Measurements from ENCODE around the gene TCF4.

The TCF4 gene

DNA sequence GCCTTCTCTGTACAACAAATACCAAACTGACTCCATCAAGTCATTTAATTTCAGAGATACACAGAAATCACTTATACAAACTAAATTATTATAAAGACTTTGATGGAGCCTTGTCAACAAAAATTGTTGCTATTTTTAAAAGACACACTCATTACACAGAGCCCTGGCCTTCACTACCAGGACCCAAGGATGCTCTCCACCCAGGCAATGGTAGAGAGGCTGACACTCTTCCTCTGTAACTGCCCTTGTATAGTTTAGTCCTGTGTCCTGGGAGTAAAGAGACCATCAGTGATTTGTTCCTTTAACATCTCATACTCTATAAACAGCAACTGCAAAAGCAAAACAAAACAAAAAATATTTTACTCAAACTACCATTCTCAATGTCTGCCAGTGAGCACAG lies 173.5 kb downstream of the TCF4 start:
- Histone ChIP-seq H3K4me3 (ENCODE audit: low read depth, low read length) (no peak overlapping the region), H3K27me3 (ENCODE audit: insufficient read depth, low read length) (no peaks in the 10 kb centered on the region), H3K27ac (ENCODE audit: low read depth, low read length) (no peak overlapping the region), H3K79me2 (ENCODE audit: control insufficient read depth, insufficient read depth, low read length, unreplicated experiment) (peaks cover 27% of the 10 kb centered on the region), H3K36me3 (ENCODE audit: insufficient read depth, low read length) (no peaks in the 10 kb centered on the region), H2AFZ (ENCODE audit: low read length, unreplicated experiment) (no peak overlapping the region), H3K4me1 (ENCODE audit: control insufficient read depth, insufficient read depth, low read length, unreplicated experiment) (peaks cover 33% of the 10 kb centered on the region)

DNA sequence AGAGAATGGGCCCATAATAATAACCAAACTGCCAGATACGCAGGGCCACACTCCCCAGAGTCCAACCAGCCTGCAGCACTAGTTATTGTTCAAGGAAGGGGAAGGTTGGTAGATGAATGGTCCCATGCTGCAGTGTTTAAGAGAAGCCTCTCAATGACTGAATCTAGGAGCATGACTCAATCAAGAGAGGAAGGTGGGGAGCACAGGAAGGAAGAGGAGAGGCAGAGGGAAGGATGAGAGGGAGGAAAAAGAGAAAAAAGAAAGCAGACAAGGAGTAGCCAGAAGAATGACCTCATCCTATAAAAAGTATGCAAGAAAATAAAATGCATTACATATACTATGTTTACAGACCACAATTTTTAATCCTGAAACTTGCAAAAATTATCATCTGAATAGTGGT lies 174.5 kb downstream of the TCF4 start:
- H3K27ac ChIP-seq (ENCODE audit: low read depth, low read length), result no peak overlapping the region
- H3K36me3 ChIP-seq (ENCODE audit: insufficient read depth, low read length), result no peaks in the 10 kb centered on the region
- H3K27me3 ChIP-seq (ENCODE audit: insufficient read depth, low read length), result no peaks in the 10 kb centered on the region
- peaks cover 29% of the 10 kb centered on the region for H3K4me1 ChIP-seq (ENCODE audit: control insufficient read depth, insufficient read depth, low read length, unreplicated experiment)
- no peak overlapping the region for H3K4me3 ChIP-seq (ENCODE audit: low read depth, low read length)
- H2AFZ ChIP-seq (ENCODE audit: low read length, unreplicated experiment), result no peak overlapping the region
- peaks cover 20% of the 10 kb centered on the region for H3K79me2 ChIP-seq (ENCODE audit: control insufficient read depth, insufficient read depth, low read length, unreplicated experiment)

DNA sequence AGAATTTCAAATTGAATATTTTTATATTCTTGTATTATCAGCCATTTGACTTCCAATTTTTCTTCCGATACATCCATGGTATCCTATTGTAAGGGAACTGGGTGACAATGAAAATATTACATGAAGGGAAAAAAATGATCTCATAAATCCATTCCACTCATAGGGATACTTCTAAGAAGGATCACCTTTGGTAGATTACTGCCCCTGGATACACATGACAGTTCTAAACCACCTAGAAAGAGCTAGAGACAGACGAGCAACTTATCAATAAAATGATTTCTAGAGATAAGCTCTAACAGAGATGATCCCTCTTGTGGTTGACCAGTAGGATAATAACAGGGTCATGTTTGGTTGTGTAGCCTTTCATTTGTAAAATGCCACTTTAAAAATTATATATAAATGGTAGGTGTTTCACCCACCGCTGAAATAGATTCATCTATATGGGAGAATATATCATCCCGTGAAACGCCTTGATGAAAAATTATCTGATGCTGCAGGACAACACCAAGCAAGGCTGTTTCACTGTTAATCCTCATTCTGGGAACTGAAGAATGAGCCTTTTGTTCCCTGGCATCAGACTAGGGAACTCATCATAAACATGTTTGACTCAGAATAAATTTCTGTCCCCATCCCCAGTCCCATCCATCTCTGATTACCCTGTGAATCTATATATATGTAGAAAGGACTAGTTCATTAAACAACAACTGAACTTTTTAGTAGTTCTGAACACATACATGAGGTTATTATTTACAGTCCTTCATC lies 180.0 kb downstream of the TCF4 start:
- Histone ChIP-seq H3K4me1 (ENCODE audit: control insufficient read depth, insufficient read depth, low read length, unreplicated experiment) (peaks cover 28% of the 10 kb centered on the region), H2AFZ (ENCODE audit: low read length, unreplicated experiment) (no peak overlapping the region), H3K4me3 (ENCODE audit: low read depth, low read length) (no peak overlapping the region), H3K36me3 (ENCODE audit: insufficient read depth, low read length) (no peaks in the 10 kb centered on the region), H3K79me2 (ENCODE audit: control insufficient read depth, insufficient read depth, low read length, unreplicated experiment) (peaks cover 46% of the 10 kb centered on the region), H3K27me3 (ENCODE audit: insufficient read depth, low read length) (no peaks in the 10 kb centered on the region), H3K27ac (ENCODE audit: low read depth, low read length) (no peak overlapping the region)

DNA sequence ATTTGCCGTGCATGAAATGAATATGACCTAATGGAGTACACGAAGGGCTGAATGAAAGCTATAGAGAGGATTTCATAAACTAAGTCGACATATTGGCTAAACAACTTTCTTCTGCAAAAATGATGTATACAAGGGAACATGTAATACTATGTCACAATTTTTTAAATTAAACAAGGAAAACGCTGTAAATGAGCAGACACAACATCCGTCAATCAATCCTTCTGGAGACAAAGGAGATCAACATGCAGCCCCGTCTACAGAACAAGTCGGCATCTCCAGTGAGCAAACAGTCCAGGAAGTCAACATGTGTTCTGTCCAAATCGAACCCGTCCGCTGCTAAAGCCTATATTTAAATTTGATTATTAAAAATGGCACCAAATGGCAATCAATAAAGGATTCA lies 180.8 kb downstream of the TCF4 start:
- no peaks in the 10 kb centered on the region for H3K27me3 ChIP-seq (ENCODE audit: insufficient read depth, low read length)
- H3K4me3 ChIP-seq (ENCODE audit: low read depth, low read length), result no peak overlapping the region
- peaks cover 47% of the 10 kb centered on the region for H3K79me2 ChIP-seq (ENCODE audit: control insufficient read depth, insufficient read depth, low read length, unreplicated experiment)
- no peak overlapping the region for H2AFZ ChIP-seq (ENCODE audit: low read length, unreplicated experiment)
- H3K36me3 ChIP-seq (ENCODE audit: insufficient read depth, low read length), result no peaks in the 10 kb centered on the region
- no peak overlapping the region for H3K27ac ChIP-seq (ENCODE audit: low read depth, low read length)
- peaks cover 28% of the 10 kb centered on the region for H3K4me1 ChIP-seq (ENCODE audit: control insufficient read depth, insufficient read depth, low read length, unreplicated experiment)

DNA sequence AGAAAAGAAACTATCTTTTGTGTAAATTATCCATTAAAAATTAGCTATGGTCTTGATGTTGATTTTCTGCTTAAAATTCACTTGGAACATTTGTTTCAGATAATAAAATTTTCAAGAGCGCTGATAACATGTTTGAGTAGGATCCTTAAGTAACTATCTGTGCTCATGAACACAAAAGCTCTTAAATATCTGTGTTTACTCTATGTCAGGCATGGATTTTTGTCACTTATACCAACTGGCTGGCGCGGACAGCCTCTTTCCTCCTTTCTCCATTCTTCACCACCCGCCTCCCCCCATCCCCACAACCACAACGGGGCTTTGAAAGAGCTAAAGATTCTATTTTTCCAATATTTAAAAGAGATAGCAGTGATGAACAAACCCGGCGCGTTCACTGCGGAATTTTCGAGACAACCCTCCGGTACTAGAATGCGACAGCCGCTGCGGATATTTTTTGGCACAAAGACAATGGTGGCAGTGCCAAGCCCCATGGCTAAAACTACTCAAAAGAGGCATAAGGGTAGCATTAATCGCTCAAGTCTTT lies 181.5 kb downstream of the TCF4 start:
- Histone ChIP-seq H2AFZ (ENCODE audit: low read length, unreplicated experiment) (no peak overlapping the region), H3K36me3 (ENCODE audit: insufficient read depth, low read length) (no peaks in the 10 kb centered on the region), H3K79me2 (ENCODE audit: control insufficient read depth, insufficient read depth, low read length, unreplicated experiment) (peaks cover 47% of the 10 kb centered on the region), H3K27me3 (ENCODE audit: insufficient read depth, low read length) (no peaks in the 10 kb centered on the region), H3K4me1 (ENCODE audit: control insufficient read depth, insufficient read depth, low read length, unreplicated experiment) (peaks cover 28% of the 10 kb centered on the region), H3K27ac (ENCODE audit: low read depth, low read length) (peak overlapping the region; percentile 55), H3K4me3 (ENCODE audit: low read depth, low read length) (no peak overlapping the region)

DNA sequence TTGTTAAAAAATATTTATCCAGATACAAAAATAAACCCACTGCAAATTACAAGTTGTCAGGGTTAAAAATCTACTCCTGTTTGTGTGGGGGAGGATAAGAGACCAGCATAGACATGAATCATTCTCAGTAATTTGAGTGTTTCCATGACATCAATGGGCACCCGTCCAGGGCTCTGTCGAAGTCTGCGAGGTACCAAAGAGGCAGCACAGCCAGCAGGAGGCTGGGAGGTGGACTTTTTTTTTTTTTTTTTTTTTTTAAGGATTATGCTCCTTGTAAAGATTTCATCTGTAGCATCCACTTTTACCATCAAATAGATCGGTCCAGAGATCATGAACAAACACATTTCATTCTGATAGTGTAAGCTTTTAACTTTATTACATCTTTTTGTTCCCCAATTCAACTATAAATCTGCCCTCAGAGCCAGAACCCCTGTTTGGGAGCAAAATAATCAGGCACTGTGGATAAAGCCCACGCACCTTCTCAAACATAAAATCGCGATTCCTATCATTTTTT lies 182.0 kb downstream of the TCF4 start:
- peak overlapping the region; percentile 86 for H3K27ac ChIP-seq (ENCODE audit: low read depth, low read length)

DNA sequence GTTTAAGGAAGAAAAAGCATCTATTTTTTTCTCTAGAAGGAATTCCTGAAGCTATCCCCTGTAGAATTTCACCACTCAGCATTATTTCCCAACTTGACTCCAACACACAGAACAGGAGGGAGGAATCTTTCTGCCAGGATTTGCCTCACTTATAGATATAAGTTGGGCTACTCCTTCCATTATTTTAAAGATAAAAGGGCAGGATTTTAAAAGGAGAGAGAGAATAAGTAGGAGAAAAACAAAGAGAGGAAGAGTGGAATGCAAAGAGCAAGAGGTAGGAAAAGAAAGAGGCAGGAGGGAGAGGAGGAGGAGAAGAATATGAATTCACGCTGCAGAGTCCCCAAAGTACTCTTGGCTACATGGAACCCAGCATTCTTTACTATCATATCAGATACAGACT lies 182.5 kb downstream of the TCF4 start:
- H2AFZ ChIP-seq (ENCODE audit: low read length, unreplicated experiment), result no peak overlapping the region
- peaks cover 28% of the 10 kb centered on the region for H3K4me1 ChIP-seq (ENCODE audit: control insufficient read depth, insufficient read depth, low read length, unreplicated experiment)
- H3K36me3 ChIP-seq (ENCODE audit: insufficient read depth, low read length), result no peaks in the 10 kb centered on the region
- H3K27ac ChIP-seq (ENCODE audit: low read depth, low read length), result peak overlapping the region; percentile 86
- H3K27me3 ChIP-seq (ENCODE audit: insufficient read depth, low read length), result no peaks in the 10 kb centered on the region
- peaks cover 54% of the 10 kb centered on the region for H3K79me2 ChIP-seq (ENCODE audit: control insufficient read depth, insufficient read depth, low read length, unreplicated experiment)
- H3K4me3 ChIP-seq (ENCODE audit: low read depth, low read length), result peak overlapping the region; percentile 52

More for the DNA sequence above, 182.0 kb downstream of the TCF4 start:
- Histone ChIP-seq H3K4me1 (ENCODE audit: control insufficient read depth, insufficient read depth, low read length, unreplicated experiment) (peaks cover 28% of the 10 kb centered on the region), H3K27me3 (ENCODE audit: insufficient read depth, low read length) (no peaks in the 10 kb centered on the region), H3K4me3 (ENCODE audit: low read depth, low read length) (peak overlapping the region; percentile 52), H3K36me3 (ENCODE audit: insufficient read depth, low read length) (no peaks in the 10 kb centered on the region), H3K79me2 (ENCODE audit: control insufficient read depth, insufficient read depth, low read length, unreplicated experiment) (peaks cover 51% of the 10 kb centered on the region), H2AFZ (ENCODE audit: low read length, unreplicated experiment) (no peak overlapping the region)

DNA sequence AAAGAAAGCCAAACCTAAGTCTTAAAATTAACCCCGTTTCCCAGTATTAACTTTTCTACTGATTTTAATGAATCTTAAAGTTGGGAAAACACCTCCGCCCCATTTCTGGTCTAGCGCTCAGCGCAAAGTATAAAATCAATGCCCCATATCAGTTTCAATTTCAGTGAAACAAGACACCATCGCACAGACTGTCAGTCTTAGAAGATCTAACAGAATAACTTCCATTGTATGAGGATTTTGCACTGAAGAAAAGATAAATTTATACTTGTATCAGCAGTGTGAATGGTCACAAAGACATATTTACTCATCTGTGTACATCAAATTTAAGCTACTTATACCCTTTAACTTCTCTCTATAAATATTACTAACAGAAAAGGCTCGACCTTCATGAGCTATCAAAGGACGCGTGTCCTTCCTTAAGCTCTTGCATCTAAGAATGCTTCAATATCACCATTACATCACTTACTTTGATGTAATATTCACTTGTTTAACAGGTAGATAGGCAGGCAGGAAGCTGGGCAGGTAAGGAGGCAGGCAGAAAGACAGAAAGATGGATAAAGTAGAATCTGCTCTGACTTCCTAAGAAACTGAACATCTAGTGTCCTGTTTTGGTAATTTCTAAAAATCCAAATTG lies 183.0 kb downstream of the TCF4 start:
- Histone ChIP-seq H3K27me3 (ENCODE audit: insufficient read depth, low read length) (no peaks in the 10 kb centered on the region), H3K36me3 (ENCODE audit: insufficient read depth, low read length) (no peaks in the 10 kb centered on the region), H3K4me1 (ENCODE audit: control insufficient read depth, insufficient read depth, low read length, unreplicated experiment) (peaks cover 28% of the 10 kb centered on the region), H2AFZ (ENCODE audit: low read length, unreplicated experiment) (no peak overlapping the region), H3K79me2 (ENCODE audit: control insufficient read depth, insufficient read depth, low read length, unreplicated experiment) (peaks cover 58% of the 10 kb centered on the region), H3K4me3 (ENCODE audit: low read depth, low read length) (peak overlapping the region; percentile 52), H3K27ac (ENCODE audit: low read depth, low read length) (peak overlapping the region; percentile 86)

DNA sequence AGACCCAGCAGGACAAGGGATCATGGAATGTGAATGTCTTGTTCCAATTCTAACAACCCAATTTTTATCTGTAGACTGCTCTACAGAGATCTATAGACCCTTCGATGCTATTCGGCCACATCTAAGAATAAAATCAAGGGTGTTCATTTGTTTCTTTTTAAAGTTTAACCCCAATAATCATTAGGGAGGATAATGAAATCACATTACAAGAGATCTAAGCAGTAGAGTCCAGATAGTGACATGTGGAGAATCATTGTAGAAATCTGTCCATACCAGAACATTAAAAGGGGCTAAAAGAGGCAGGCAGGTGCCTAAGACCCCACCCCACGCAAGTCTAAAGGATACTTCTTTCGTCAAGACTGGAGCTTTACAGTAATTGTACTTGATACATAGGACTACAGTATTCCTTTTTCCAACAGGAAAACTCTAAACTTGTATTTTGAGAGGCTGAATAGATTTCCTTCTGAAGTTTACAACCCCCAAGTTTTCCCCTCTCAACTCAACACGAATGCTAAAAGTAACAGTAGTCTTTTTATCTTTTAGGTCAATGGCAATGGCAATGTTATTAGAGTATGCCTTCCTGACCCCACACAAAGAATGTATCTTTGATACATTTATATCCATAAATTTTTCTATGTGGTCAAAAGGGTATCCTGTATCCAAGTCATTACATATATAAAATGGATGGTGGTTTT lies 183.7 kb downstream of the TCF4 start:
- Histone ChIP-seq H3K4me3 (ENCODE audit: low read depth, low read length) (peak overlapping the region; percentile 84), H3K79me2 (ENCODE audit: control insufficient read depth, insufficient read depth, low read length, unreplicated experiment) (peaks cover 59% of the 10 kb centered on the region), H2AFZ (ENCODE audit: low read length, unreplicated experiment) (no peak overlapping the region), H3K27me3 (ENCODE audit: insufficient read depth, low read length) (no peaks in the 10 kb centered on the region), H3K27ac (ENCODE audit: low read depth, low read length) (peak overlapping the region; percentile 75; the same call in 1 of the 2 replicates), H3K4me1 (ENCODE audit: control insufficient read depth, insufficient read depth, low read length, unreplicated experiment) (peaks cover 30% of the 10 kb centered on the region), H3K36me3 (ENCODE audit: insufficient read depth, low read length) (no peaks in the 10 kb centered on the region)

DNA sequence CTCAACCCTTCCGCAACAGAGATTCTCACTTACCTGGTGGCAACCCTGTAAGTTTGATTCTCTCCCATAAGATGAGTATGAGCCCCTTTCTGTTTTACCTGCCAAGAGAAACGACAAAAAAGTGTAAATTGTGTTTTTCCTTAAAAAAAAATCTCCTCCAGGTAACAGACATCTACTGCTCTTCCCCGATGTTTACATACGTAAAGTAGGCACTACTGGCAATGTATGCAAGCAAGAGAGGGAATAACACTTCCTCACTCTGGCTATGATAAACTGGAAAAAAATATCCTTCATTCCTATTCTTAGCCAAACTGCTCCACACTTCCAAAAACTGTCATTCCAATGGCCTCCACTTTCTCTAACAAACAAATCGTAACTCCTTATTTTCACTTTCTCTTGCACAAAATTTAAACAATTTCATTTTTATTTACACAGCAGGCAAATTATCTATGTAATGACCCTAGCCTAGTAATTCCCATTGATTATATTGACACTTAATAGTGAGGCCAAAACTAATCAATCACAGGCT lies 184.5 kb downstream of the TCF4 start:
- H3K36me3 ChIP-seq (ENCODE audit: insufficient read depth, low read length), result no peaks in the 10 kb centered on the region
- peaks cover 38% of the 10 kb centered on the region for H3K4me1 ChIP-seq (ENCODE audit: control insufficient read depth, insufficient read depth, low read length, unreplicated experiment)
- peaks cover 64% of the 10 kb centered on the region for H3K79me2 ChIP-seq (ENCODE audit: control insufficient read depth, insufficient read depth, low read length, unreplicated experiment)
- peak overlapping the region; percentile 43 for H2AFZ ChIP-seq (ENCODE audit: low read length, unreplicated experiment)
- peak overlapping the region; percentile 75; the same call in 1 of the 2 replicates for H3K27ac ChIP-seq (ENCODE audit: low read depth, low read length)
- H3K4me3 ChIP-seq (ENCODE audit: low read depth, low read length), result peak overlapping the region; percentile 84
- H3K27me3 ChIP-seq (ENCODE audit: insufficient read depth, low read length), result no peaks in the 10 kb centered on the region
